Testis (tissue), 2 donors: ENCODE data around the gene NEUROD4.

Source experiments
- POLR2A ChIP-seq: fragments of 450-650 bp; IDR thresholded peaks from one replicate; pipeline ENCODE4 v1.6.1; 2017; ENCODE audit warnings: antibody characterized with exemption, mild to moderate bottlenecking, moderate library complexity
- TF ChIP-seq, protein P1 (sequence below), 3 experiments: fragments of 450-650 bp in 2 of 3; fragments of 200-600 bp in 1 of 3; sonication (generic) in 1 of 3; IDR thresholded peaks; one replicate each; pipeline ENCODE4 v1.5.1; 2016 to 2019; ENCODE audit warnings: antibody characterized with exemption in 3 of 3, mild to moderate bottlenecking in 2 of 3, moderate library complexity in 1 of 3

DNA sequence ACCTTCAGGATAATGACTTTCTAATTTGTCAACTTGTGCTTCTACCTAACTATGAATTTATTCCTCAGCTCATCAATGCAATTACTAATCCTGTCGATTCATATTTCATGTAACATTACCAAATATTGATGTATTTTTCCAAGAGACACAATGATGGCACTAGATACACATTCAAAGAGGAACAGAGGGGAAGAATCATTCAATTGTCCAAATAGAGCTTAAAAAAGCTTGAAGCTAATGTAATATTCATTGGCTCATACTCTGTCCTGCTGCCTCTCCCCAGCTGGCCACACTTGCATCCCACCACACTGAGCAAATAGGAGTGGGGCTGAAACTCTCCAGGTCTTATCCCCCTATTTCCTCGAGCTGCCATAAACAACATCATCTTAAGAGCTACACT lies 44.5 kb upstream of the NEUROD4 start:
- TF ChIP-seq, protein P1, sequence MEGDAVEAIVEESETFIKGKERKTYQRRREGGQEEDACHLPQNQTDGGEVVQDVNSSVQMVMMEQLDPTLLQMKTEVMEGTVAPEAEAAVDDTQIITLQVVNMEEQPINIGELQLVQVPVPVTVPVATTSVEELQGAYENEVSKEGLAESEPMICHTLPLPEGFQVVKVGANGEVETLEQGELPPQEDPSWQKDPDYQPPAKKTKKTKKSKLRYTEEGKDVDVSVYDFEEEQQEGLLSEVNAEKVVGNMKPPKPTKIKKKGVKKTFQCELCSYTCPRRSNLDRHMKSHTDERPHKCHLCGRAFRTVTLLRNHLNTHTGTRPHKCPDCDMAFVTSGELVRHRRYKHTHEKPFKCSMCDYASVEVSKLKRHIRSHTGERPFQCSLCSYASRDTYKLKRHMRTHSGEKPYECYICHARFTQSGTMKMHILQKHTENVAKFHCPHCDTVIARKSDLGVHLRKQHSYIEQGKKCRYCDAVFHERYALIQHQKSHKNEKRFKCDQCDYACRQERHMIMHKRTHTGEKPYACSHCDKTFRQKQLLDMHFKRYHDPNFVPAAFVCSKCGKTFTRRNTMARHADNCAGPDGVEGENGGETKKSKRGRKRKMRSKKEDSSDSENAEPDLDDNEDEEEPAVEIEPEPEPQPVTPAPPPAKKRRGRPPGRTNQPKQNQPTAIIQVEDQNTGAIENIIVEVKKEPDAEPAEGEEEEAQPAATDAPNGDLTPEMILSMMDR (IDR thresholded peaks at IDR 0.05), result no peak
- TF ChIP-seq POLR2A, result no peak
